Activated B cell treated with CpG ODN at 0.5 μM for 24 hours (primary cell): Measurements from ENCODE around the gene ATN1. TPM values are rescaled to one million over a fixed set of nuclear protein-coding genes. Genes with fewer than 3 reads are reported as not detected.
A peak's percentile ranks its signal among the peaks of the same experiment; 100 is the strongest.

Experiments
- ATAC-seq: fragments of 200-7000 bp; cut with Tn5 transposase; one replicate; pipeline ENCODE4 v1.10.0; 2021; ENCODE audit warnings: low read depth, mild to moderate bottlenecking, moderate library complexity
- CTCF ChIA-PET: fragments of 350-600 bp; sonication (Branson Sonifier 250); formaldehyde crosslinking; loops from one replicate; lab custom pipeline; 2021; ENCODE audit warnings: antibody characterized with exemption; lab: Charles Lee
- POLR2A ChIA-PET: fragments of 350-600 bp; sonication (Branson Sonifier 250); formaldehyde crosslinking; loops from one replicate; lab custom pipeline; 2021; ENCODE audit warnings: antibody characterized with exemption; lab: Charles Lee
- DNase-seq: peaks from one replicate; pipeline ENCODE4 v3.0.0; 2022
- H3K27ac Mint-ChIP-seq: one replicate; pipeline ENCODE4 v1.8.0; 2020; ENCODE audit warnings: mixed read lengths
- H3K27me3 Mint-ChIP-seq: one replicate; pipeline ENCODE4 v1.8.0; 2021; ENCODE audit warnings: mixed read lengths
- H3K36me3 Mint-ChIP-seq: one replicate; pipeline ENCODE4 v1.8.0; 2021; ENCODE audit warnings: low read depth, mixed read lengths
- H3K4me1 Mint-ChIP-seq: one replicate; pipeline ENCODE4 v1.8.0; 2021; ENCODE audit warnings: mixed read lengths
- H3K4me3 Mint-ChIP-seq: one replicate; pipeline ENCODE4 v1.8.0; 2020; ENCODE audit warnings: mild to moderate bottlenecking, mixed read lengths
- H3K9me3 Mint-ChIP-seq: one replicate; pipeline ENCODE4 v1.8.0; 2020; ENCODE audit warnings: mixed read lengths
- intact Hi-C: fragments of 100-400 bp; cut with micrococcal nuclease; formaldehyde crosslinking; loops from one replicate; pipeline ENCODE4 v1.15.1; 2024
- total RNA-seq: library from RNA; stranded (reverse); gene quantifications from 2 replicates; pipeline ENCODE4 v1.2.3, GENCODE V29; 2022
- TF ChIP-seq, protein P1 (sequence below): fragments of 200-600 bp; IDR thresholded peaks from one replicate; pipeline ENCODE4 v1.8.0; 2022; ENCODE audit warnings: antibody characterized with exemption, mild to moderate bottlenecking

Gene ATN1
- total RNA-seq, 1 donor from 2014 or later: 50.9 TPM

GRCh38 chr12:6944381-6945186 is 16.8 kb downstream of the ATN1 start:
- TF ChIP-seq, protein P1, sequence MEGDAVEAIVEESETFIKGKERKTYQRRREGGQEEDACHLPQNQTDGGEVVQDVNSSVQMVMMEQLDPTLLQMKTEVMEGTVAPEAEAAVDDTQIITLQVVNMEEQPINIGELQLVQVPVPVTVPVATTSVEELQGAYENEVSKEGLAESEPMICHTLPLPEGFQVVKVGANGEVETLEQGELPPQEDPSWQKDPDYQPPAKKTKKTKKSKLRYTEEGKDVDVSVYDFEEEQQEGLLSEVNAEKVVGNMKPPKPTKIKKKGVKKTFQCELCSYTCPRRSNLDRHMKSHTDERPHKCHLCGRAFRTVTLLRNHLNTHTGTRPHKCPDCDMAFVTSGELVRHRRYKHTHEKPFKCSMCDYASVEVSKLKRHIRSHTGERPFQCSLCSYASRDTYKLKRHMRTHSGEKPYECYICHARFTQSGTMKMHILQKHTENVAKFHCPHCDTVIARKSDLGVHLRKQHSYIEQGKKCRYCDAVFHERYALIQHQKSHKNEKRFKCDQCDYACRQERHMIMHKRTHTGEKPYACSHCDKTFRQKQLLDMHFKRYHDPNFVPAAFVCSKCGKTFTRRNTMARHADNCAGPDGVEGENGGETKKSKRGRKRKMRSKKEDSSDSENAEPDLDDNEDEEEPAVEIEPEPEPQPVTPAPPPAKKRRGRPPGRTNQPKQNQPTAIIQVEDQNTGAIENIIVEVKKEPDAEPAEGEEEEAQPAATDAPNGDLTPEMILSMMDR: peak; percentile 59
- ChIA-PET CTCF (interaction anchor here (0.6 to 14.9 kb wide), 19 partner anchors 8 to 168 kb away, joined by 3 to 571 read pairs (median 7); partner anchors contain the start of genes C1RL, EMG1, LPCAT3 and PHB2), POLR2A (interaction anchor here (0.6 to 24.6 kb wide), 41 partner anchors 9 to 1082 kb away, joined by 3 to 1516 read pairs (median 9); partner anchors contain the start of genes ATN1, C1RL, CDCA3 and COPS7A)
- H3K9me3 Mint-ChIP-seq: no peaks in the 10 kb centered on the region
- H3K27ac Mint-ChIP-seq: peak overlapping the region; percentile 96
- DNase-seq (peak; percentile 80), ATAC-seq (peak; percentile 41)
- intact Hi-C loops: loop anchor here (1.0 to 5.0 kb wide), 10 partner anchors 17 to 192 kb away; partner anchors contain the start of genes C1R, C1RL, EMG1 and LPCAT3
- H3K4me1 Mint-ChIP-seq: peaks cover 72% of the 10 kb centered on the region
- H3K27me3 Mint-ChIP-seq: no peaks in the 10 kb centered on the region
- peak overlapping the region; percentile 91 for H3K4me3 Mint-ChIP-seq
- peaks cover 14% of the 10 kb centered on the region for H3K36me3 Mint-ChIP-seq

- TF ChIP-seq, protein P1: no peak
- peaks cover 12% of the 10 kb centered on the region for H3K36me3 Mint-ChIP-seq
Observed at GRCh38 chr12:6945613-6946012, 17.9 kb downstream of the ATN1 start.

DNA sequence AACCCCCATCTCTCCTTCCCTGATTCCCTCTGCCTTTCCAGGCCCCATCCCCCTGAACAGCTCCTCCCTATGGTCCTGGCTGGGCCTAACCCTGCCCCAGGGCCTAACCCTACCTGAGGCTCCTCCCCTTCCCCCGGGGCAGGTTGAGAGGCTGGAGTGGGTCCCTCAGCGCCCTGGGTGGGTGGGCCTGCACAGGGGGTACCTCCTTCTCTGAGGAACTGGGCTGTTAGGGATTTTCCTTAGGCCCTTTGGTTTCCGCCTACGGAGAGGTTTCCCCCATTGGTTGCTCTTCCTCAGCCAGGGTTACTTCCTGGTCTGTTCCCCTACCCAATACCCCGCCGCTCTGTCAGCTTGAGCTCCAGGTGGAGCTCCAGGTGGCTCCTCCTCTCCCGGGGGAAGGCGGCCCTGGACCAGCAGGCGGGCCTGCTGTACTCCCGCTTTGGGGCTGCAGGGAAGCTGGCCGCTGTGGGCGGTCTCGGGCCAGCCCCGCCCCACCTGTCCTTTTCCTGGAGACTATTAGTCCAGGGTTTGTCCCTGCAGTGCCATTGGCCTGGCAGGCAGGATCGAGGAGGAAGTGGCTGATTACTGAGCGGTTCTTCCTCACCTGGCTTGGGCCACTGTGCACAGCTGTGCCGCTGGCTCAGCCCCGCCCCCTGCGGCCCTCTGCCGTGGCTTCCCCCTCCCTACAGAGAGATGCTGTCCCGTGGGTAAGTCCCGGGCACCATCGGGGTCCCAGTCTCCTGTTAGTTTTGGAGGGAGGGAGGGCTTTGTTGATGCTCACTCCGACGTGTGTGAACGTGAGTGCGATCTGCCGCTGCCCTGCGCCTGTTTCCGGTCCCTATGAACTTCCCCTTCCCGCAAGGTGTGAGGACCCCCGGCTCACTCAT is 18.5 kb downstream of the ATN1 start:
- H3K36me3 Mint-ChIP-seq: peaks cover 9% of the 10 kb centered on the region
- POLR2A ChIA-PET: interaction anchor here (0.5 to 24.6 kb wide), 9 partner anchors 8 to 405 kb away, joined by 3 to 1516 read pairs (median 12); partner anchors contain the start of genes C1RL, EMG1, LPCAT3 and PEX5
- intact Hi-C loops: loop anchor here (1.0 kb wide), 1 partner anchor 8 kb away; no protein-coding TSS in a partner anchor
- DNase-seq (peak; percentile 66), ATAC-seq (peak; percentile 12)
- CTCF ChIA-PET: interaction anchor here (0.6 to 14.9 kb wide), 10 partner anchors 14 to 165 kb away, joined by 3 to 571 read pairs (median 3); partner anchors contain the start of gene SPSB2
- H3K4me1 Mint-ChIP-seq: peaks cover 88% of the 10 kb centered on the region
- peak overlapping the region; percentile 96 for H3K27ac Mint-ChIP-seq
- no peaks in the 10 kb centered on the region for H3K9me3 Mint-ChIP-seq
- TF ChIP-seq, protein P1: no peak
- no peaks in the 10 kb centered on the region for H3K27me3 Mint-ChIP-seq
- H3K4me3 Mint-ChIP-seq: peak overlapping the region; percentile 70

More at GRCh38 chr12:6945613-6946012, 17.9 kb downstream of the ATN1 start:
- H3K4me3 Mint-ChIP-seq: peak overlapping the region; percentile 70
- H3K27me3 Mint-ChIP-seq: no peaks in the 10 kb centered on the region
- peaks cover 83% of the 10 kb centered on the region for H3K4me1 Mint-ChIP-seq
- peak overlapping the region; percentile 96 for H3K27ac Mint-ChIP-seq
- CTCF ChIA-PET: interaction anchor here (0.9 to 14.9 kb wide), 11 partner anchors 15 to 167 kb away, joined by 3 to 571 read pairs (median 9); partner anchors contain the start of genes C1RL and SPSB2
- intact Hi-C loops: loop anchor here (1.0 kb wide), 1 partner anchor 9 kb away; no protein-coding TSS in a partner anchor
- H3K9me3 Mint-ChIP-seq: no peaks in the 10 kb centered on the region
- POLR2A ChIA-PET: interaction anchor here (0.6 to 24.6 kb wide), 11 partner anchors 8 to 692 kb away, joined by 3 to 1516 read pairs (median 12); partner anchors contain the start of genes ATN1, C1RL, EMG1 and LPCAT3
- DNase-seq (no peak), ATAC-seq (no peak)

GRCh38 chr12:6946920-6947374 is 19.2 kb downstream of the ATN1 start:
- Mint-ChIP-seq H3K27ac (peak overlapping the region; percentile 96), H3K4me1 (peaks cover 88% of the 10 kb centered on the region), H3K9me3 (no peaks in the 10 kb centered on the region), H3K27me3 (no peaks in the 10 kb centered on the region), H3K36me3 (peaks cover 11% of the 10 kb centered on the region), H3K4me3 (peak overlapping the region; percentile 70)
- no peak for DNase-seq
- TF ChIP-seq, protein P1: no peak
- CTCF ChIA-PET: interaction anchor here (0.6 to 14.9 kb wide), 8 partner anchors 14 to 165 kb away, joined by 3 to 571 read pairs (median 3); partner anchors contain the start of gene SPSB2
- POLR2A ChIA-PET: interaction anchor here (0.5 to 24.6 kb wide), 9 partner anchors 9 to 406 kb away, joined by 3 to 1516 read pairs (median 8); partner anchors contain the start of genes C1RL, EMG1, LPCAT3 and PEX5
- intact Hi-C loops: loop anchor here (1.0 kb wide), 1 partner anchor 7 kb away; no protein-coding TSS in a partner anchor
- no peak for ATAC-seq
